ENCODE measurements around the gene CLDN6. TPM values are rescaled to one million over a fixed set of nuclear protein-coding genes. Genes with fewer than 3 reads are reported as not detected.

Gene CLDN6
- total and polyA plus RNA-seq, 2 of the 13 experiments (the other 11 are each of a cell fraction or from before 2014, with no cell fraction given): 5.9 to 7.6 TPM

- TF ChIP-seq YEATS4 (CRISPR knock-in tag; IDR thresholded peaks at IDR 0.05; ENCODE audit: borderline replicate concordance): no peak
- no peak for TF ChIP-seq MTF1 (CRISPR knock-in tag; IDR thresholded peaks at IDR 0.05)
- no peak for TF ChIP-seq STAT5B (CRISPR knock-in tag; IDR thresholded peaks at IDR 0.05)
- no peak for TF ChIP-seq NCOA5 (CRISPR knock-in tag; IDR thresholded peaks at IDR 0.05)
- TF ChIP-seq DMAP1 (CRISPR knock-in tag; IDR thresholded peaks at IDR 0.05): no peak
- no peak for TF ChIP-seq USF2 (IDR thresholded peaks at IDR 0.05; ENCODE audit: low read depth, low read length)
- no peak for TF ChIP-seq USF2 (CRISPR knock-in tag; IDR thresholded peaks at IDR 0.05; ENCODE audit: borderline replicate concordance)
- no peak for TF ChIP-seq ZSCAN22 (CRISPR knock-in tag; IDR thresholded peaks at IDR 0.05)
- TF ChIP-seq ZBTB14 (CRISPR knock-in tag; IDR thresholded peaks at IDR 0.05): no peak
- no peak for TF ChIP-seq SRSF1 (optimal IDR thresholded peaks at IDR 0.05; ENCODE audit: low read depth, low read length)
- no peak for TF ChIP-seq CREBL2 (CRISPR knock-in tag; IDR thresholded peaks at IDR 0.05; ENCODE audit: borderline replicate concordance)
- no peak for TF ChIP-seq EED (CRISPR knock-in tag; IDR thresholded peaks at IDR 0.05)
- no peak for TF ChIP-seq MEF2D (CRISPR knock-in tag; IDR thresholded peaks at IDR 0.05)
- no peak for TF ChIP-seq ATF1 (CRISPR knock-in tag; IDR thresholded peaks at IDR 0.05)
- peak; percentile 23 for TF ChIP-seq HNRNPLL (IDR thresholded peaks at IDR 0.05; ENCODE audit: low read depth, low read length, poor library complexity, severe bottlenecking)
- TF ChIP-seq CBFB (CRISPR knock-in tag; IDR thresholded peaks at IDR 0.05): peak; percentile 33; the same call in 1 of the 2 replicates
- no peak for TF ChIP-seq ZFP82 (CRISPR knock-in tag; IDR thresholded peaks at IDR 0.05; ENCODE audit: borderline replicate concordance)
- 0 out of 2 replicates have a peak, but pooled peaks have one; percentile 21 for TF ChIP-seq ATF3 (CRISPR knock-in tag; IDR thresholded peaks at IDR 0.05)
- peak; percentile 62; the same call in 1 of the 2 replicates for TF ChIP-seq ZNF281 (CRISPR knock-in tag; IDR thresholded peaks at IDR 0.05; ENCODE audit: borderline replicate concordance)
- no peak; the same call in 1 of the 2 replicates for TF ChIP-seq ZNF335 (CRISPR knock-in tag; IDR thresholded peaks at IDR 0.05)
- peak; percentile 24 to 32; a peak in 3 of 4 replicates for TF ChIP-seq HMGXB4 (CRISPR knock-in tag; IDR thresholded peaks at IDR 0.05; ENCODE audit: borderline replicate concordance in 1 of 2, low read depth in 1 of 2)
Observed at GRCh38 chr16:3017794-3018506, at the start of gene CLDN6 (continued).
